Kidney epithelial cell (primary cell): ENCODE data around the gene OARD1. TPM values are rescaled to one million over a fixed set of nuclear protein-coding genes. Genes with fewer than 3 reads are reported as not detected.

Experiments used
- DNase-seq: peaks from one replicate; pipeline ENCODE4 v3.0.0-alpha.2; 2010; ENCODE audit warnings: low read depth
- H3K27me3 ChIP-seq: 2 replicates; pipeline ENCODE4 v1.6.0; 2011; ENCODE audit warnings: low read length; ENCODE audit not compliant: control insufficient read depth, insufficient read depth
- H3K36me3 ChIP-seq: 2 replicates; pipeline ENCODE4 v1.5.1; 2011; ENCODE audit warnings: low read length; ENCODE audit not compliant: control insufficient read depth, insufficient read depth
- H3K4me3 ChIP-seq: 2 replicates; pipeline ENCODE4 v1.5.1; 2011; ENCODE audit warnings: low read depth, mild to moderate bottlenecking, control low read depth, low read length
- total RNA-seq: library from RNA; depleted of rRNA; stranded (reverse); fragments of >200 nt; gene quantifications from 2 replicates; pipeline ENCODE4 v1.2.3, GENCODE V29; 2015
- TF ChIP-seq, protein P1 (sequence below): IDR thresholded peaks from 2 replicates; pipeline ENCODE4 v1.5.1; 2011; ENCODE audit warnings: mild to moderate bottlenecking, moderate library complexity, low read length, control low read depth, inconsistent platforms; ENCODE audit not compliant: insufficient read depth, poor library complexity, severe bottlenecking

The OARD1 gene
- total RNA-seq, 1 donor from 2014 or later: 16.1 TPM

DNA sequence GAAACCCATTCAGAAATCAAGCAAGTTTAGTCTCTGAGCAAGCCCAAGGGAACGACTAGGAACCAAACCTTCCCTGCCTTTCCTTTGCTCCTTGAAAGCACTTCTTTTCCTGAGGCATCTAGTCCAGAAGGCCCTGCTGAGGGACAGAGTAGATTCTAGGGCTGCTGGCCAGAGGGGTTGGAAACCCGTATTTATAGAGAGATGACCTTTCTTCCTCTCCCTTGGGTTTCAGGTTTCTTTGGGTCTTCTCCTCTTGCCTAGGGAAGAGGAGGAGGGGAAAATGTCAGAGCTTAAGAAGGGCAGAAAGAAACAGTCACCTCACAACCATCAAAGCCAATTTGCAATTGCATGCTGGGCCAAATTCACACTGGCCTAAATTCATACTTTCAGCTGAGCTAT lies 13.4 kb downstream of the OARD1 start:
- TF ChIP-seq, protein P1, sequence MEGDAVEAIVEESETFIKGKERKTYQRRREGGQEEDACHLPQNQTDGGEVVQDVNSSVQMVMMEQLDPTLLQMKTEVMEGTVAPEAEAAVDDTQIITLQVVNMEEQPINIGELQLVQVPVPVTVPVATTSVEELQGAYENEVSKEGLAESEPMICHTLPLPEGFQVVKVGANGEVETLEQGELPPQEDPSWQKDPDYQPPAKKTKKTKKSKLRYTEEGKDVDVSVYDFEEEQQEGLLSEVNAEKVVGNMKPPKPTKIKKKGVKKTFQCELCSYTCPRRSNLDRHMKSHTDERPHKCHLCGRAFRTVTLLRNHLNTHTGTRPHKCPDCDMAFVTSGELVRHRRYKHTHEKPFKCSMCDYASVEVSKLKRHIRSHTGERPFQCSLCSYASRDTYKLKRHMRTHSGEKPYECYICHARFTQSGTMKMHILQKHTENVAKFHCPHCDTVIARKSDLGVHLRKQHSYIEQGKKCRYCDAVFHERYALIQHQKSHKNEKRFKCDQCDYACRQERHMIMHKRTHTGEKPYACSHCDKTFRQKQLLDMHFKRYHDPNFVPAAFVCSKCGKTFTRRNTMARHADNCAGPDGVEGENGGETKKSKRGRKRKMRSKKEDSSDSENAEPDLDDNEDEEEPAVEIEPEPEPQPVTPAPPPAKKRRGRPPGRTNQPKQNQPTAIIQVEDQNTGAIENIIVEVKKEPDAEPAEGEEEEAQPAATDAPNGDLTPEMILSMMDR: no peak
- Histone ChIP-seq H3K36me3 (no peaks in the 10 kb centered on the region), H3K27me3 (no peaks in the 10 kb centered on the region), H3K4me3 (no peak overlapping the region)
- DNase-seq: no peak

- no peaks in the 10 kb centered on the region for H3K36me3 ChIP-seq
- TF ChIP-seq, protein P1: no peak
These were observed 15.2 kb downstream of the OARD1 start for GRCh38 chr6:41056768-41057490.

DNA sequence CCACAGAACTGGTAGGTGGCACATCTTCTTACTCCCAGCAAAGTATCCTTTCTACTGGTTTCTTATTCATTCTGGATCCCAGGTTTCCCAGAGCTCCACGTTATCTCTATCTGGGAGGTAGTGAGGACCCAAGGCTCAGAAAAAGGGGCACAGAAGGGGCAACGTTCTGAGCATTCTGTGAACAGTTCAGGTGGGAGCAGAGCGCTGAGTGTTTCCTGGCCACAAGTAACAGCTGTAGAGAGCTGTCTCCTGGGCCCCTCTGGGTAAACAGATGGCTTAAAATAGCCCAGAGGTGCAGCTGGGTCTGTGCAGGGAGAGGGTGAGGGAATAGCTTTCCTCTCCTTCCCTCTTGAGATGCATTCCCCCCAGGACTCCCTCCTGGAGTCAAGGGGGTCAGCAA lies 17.0 kb downstream of the OARD1 start:
- TF ChIP-seq, protein P1: no peak
- no peaks in the 10 kb centered on the region for H3K36me3 ChIP-seq
- DNase-seq: no peak

More at GRCh38 chr6:41056768-41057490, 15.2 kb downstream of the OARD1 start:
- DNase-seq: no peak
- no peaks in the 10 kb centered on the region for H3K27me3 ChIP-seq
- H3K4me3 ChIP-seq: no peak overlapping the region

DNA sequence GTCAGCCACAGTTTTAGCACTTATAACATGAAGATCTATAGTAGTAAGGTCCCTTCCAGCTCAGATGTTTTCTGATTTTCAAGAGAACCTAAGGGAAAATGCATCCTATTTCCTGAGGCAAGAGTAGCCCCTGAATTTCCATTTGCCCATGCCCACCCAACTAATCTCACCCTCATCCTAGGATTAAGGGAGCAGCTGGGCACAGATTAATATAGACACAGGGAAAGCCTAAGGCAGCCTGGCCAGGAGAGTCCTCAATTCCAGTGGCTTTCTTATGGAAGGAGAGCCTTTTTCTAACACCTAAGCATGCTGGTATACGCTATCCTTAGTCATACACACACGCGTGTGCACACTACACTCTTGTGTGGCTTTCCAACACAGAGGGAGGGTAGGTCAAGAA lies 17.6 kb downstream of the OARD1 start:
- H3K4me3 ChIP-seq: no peak overlapping the region
- DNase-seq: no peak
- TF ChIP-seq, protein P1: no peak
- no peaks in the 10 kb centered on the region for H3K36me3 ChIP-seq
- H3K27me3 ChIP-seq: no peaks in the 10 kb centered on the region

More for the DNA sequence above, 17.0 kb downstream of the OARD1 start:
- Histone ChIP-seq H3K27me3 (no peaks in the 10 kb centered on the region), H3K4me3 (no peak overlapping the region)

DNA sequence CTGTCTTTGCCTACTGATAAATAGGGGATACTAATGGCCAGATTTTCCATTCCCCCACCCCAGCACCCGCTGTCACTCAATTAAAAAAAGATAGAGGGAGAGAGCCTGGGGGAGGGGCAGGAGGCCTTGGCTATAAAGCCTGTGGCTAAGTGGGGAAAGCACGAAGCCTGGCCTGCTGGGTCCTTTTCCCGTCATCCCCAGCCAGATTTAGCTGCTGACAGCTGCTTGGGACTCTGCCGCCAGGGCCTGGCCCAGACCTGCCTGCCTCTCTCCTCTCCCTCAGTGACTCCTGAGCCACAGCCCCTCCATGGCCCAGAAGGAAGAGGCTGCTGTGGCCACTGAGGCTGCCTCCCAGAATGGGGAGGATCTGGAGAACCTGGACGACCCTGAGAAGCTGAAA lies 19.1 kb downstream of the OARD1 start, which contains the start of gene APOBEC2:
Gene APOBEC2, plus strand, starts transcription at position 162 of the 400 bp plus-strand sequence. Its CDS starts 146 bp downstream, at position 308.
- no peak for DNase-seq
- Histone ChIP-seq H3K27me3 (no peaks in the 10 kb centered on the region), H3K36me3 (no peaks in the 10 kb centered on the region), H3K4me3 (no peak within 1 kb of the TSS)
- TF ChIP-seq, protein P1: no peak

DNA sequence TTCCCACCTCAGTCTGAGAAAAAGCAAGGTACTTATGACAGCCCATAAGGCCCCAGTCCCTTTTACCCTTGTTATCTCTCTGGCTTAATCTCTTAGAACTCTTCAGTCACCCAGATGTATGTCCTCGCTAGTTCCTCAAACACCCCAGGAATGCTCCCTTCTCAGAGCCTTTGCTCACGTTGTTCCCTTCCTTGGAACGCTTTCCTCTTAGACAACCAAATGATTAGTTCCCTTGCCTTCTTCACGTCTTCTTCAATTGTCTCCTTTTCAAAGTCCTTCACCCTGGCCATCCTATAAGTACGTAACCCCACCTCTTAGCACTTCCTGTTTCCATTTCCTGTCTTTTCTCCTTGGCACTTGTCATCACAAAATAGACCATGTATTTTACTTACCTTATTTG lies 20.3 kb downstream of the OARD1 start:
- Histone ChIP-seq H3K36me3 (no peaks in the 10 kb centered on the region), H3K4me3 (no peak overlapping the region), H3K27me3 (no peaks in the 10 kb centered on the region)
- TF ChIP-seq, protein P1: no peak
- no peak for DNase-seq
